ENCODE data around the gene RNF152. TPM values are rescaled to one million over a fixed set of nuclear protein-coding genes. Genes with fewer than 3 reads are reported as not detected.
"Not testable (repeated sequence)": the region's sequence is repeated elsewhere in the genome, so short reads cannot be mapped to it uniquely, and the experiment has no call there.

RNF152 gene
- total and polyA plus RNA-seq, 3 experiments from 2014 or later = 0.13 to 0.38 TPM; not detected in 1

- Mint-ChIP-seq H3K9me3 (peaks cover 0 to 12% (median 3%) of the 10 kb centered on the region in 5 donors), H3K27me3 (peaks cover 5 to 15% of the 10 kb centered on the region in 2 donors), H3K4me3 (no peak overlapping the region), H3K27ac (no peak overlapping the region), H3K4me1 (no peaks in the 10 kb centered on the region), H3K36me3 (no peaks in the 10 kb centered on the region)
- no peak for DNase-seq
- ChIA-PET CTCF (no interaction called here), POLR2A (no interaction called here)
- no peaks in the 10 kb centered on the region for H3K27me3 ChIP-seq (ENCODE audit: insufficient read depth, low read length, poor library complexity, severe bottlenecking)
- no peaks in the 10 kb centered on the region for H3K36me3 ChIP-seq (ENCODE audit: insufficient read depth, low read length)
- H3K4me3 ChIP-seq (ENCODE audit: low read length) = no peak overlapping the region
- no peaks in the 10 kb centered on the region for H3K4me1 ChIP-seq (ENCODE audit: insufficient read depth, low read length)
- H3K9me3 ChIP-seq (ENCODE audit: low read length) = no peaks in the 10 kb centered on the region
- H3K27ac ChIP-seq (ENCODE audit: low read depth, low read length) = no peak overlapping the region
These were observed 101.8 kb downstream of the RNF152 start for GRCh38 chr18:61791031-61791430.

DNA sequence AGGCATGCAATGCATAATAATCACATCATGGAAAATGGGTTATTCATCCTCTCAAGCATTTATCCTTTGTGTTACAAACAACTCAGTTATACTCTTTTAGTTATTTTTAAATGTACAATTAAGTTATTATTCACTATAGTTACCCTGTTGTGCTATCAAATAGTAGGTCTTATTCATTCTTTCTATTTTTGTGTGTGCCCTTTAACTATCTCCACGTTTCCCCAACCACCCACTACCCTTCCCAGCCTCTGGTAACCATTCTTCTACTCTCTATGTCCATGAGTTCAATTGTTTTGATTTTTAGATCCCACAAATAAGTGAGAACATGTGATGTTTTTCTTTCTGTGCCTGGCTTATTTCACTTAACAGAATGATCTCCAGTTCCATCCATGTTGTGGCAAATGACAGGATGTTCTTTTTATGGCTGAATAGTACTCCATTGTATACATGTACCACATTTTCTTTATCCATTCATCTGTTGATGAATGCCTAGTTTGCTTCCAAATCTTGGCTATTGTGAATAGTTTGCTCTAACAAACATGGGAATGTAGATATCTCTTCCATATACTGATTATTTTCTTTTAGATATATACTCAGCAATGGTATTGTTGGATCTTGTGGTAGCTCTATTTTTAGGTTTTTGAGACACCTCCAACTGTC, 105.7 kb downstream of the RNF152 start:
- H3K27ac ChIP-seq (ENCODE audit: low read depth, low read length); H3K27me3 ChIP-seq (ENCODE audit: insufficient read depth, low read length, poor library complexity, severe bottlenecking); H3K4me3 Mint-ChIP-seq; H3K9me3 ChIP-seq (ENCODE audit: low read length); DNase-seq; H3K36me3 ChIP-seq (ENCODE audit: insufficient read depth, low read length); H3K4me1 Mint-ChIP-seq; H3K27ac Mint-ChIP-seq; H3K4me1 ChIP-seq (ENCODE audit: insufficient read depth, low read length); CTCF ChIA-PET; H3K27me3 Mint-ChIP-seq; H3K4me3 ChIP-seq (ENCODE audit: low read length); POLR2A ChIA-PET; H3K36me3 Mint-ChIP-seq: not testable (repeated sequence)
- peaks cover 0 to 12% (median 3%) of the 10 kb centered on the region in 5 donors for H3K9me3 Mint-ChIP-seq

DNA sequence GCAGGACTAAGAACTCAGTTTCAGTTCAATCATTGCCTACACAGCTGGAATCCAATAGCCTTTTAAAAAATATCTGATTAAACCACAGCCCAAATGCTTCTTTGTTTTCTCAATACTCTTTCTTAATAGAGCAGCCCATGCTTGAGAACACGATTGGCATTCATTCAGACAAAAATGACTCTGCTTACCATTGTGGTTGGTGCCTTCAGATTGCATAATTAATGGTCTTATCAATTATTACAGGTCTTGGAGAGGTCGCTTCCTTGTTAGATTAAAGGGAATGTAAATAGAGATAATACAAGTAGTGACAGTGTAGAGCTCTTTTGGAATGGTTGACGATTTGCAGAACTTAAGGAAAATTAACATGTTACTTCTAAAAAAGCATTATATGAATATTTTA, 107.2 kb downstream of the RNF152 start:
- no peak overlapping the region for H3K27ac Mint-ChIP-seq
- no peaks in the 10 kb centered on the region for H3K36me3 Mint-ChIP-seq
- H3K4me3 Mint-ChIP-seq = no peak overlapping the region
- Histone ChIP-seq H3K27me3 (ENCODE audit: insufficient read depth, low read length, poor library complexity, severe bottlenecking) (no peaks in the 10 kb centered on the region), H3K4me1 (ENCODE audit: insufficient read depth, low read length) (no peaks in the 10 kb centered on the region), H3K27ac (ENCODE audit: low read depth, low read length) (no peak overlapping the region), H3K9me3 (ENCODE audit: low read length) (no peaks in the 10 kb centered on the region), H3K36me3 (ENCODE audit: insufficient read depth, low read length) (no peaks in the 10 kb centered on the region), H3K4me3 (ENCODE audit: low read length) (no peak overlapping the region)
- H3K27me3 Mint-ChIP-seq = peaks cover 0 to 2% of the 10 kb centered on the region in 2 donors
- POLR2A ChIA-PET = no interaction called here
- no peak for DNase-seq
- H3K9me3 Mint-ChIP-seq = peaks cover 0 to 12% (median 3%) of the 10 kb centered on the region in 5 donors
- CTCF ChIA-PET = no interaction called here
- H3K4me1 Mint-ChIP-seq = no peaks in the 10 kb centered on the region

- H3K4me3 Mint-ChIP-seq = no peak overlapping the region
- Histone ChIP-seq H3K27ac (ENCODE audit: low read depth, low read length) (no peak overlapping the region), H3K4me3 (ENCODE audit: low read length) (no peak overlapping the region), H3K4me1 (ENCODE audit: insufficient read depth, low read length) (no peaks in the 10 kb centered on the region), H3K27me3 (ENCODE audit: insufficient read depth, low read length, poor library complexity, severe bottlenecking) (no peaks in the 10 kb centered on the region), H3K9me3 (ENCODE audit: low read length) (no peaks in the 10 kb centered on the region), H3K36me3 (ENCODE audit: insufficient read depth, low read length) (no peaks in the 10 kb centered on the region)
- DNase-seq = no peak
- peaks cover 0 to 2% of the 10 kb centered on the region in 2 donors for H3K27me3 Mint-ChIP-seq
- H3K4me1 Mint-ChIP-seq = no peaks in the 10 kb centered on the region
- no peak overlapping the region for H3K27ac Mint-ChIP-seq
- POLR2A ChIA-PET = no interaction called here
- H3K9me3 Mint-ChIP-seq = peaks cover 0 to 12% (median 3%) of the 10 kb centered on the region in 5 donors
- H3K36me3 Mint-ChIP-seq = no peaks in the 10 kb centered on the region
- CTCF ChIA-PET = no interaction called here
These were observed 108.0 kb downstream of the RNF152 start for GRCh38 chr18:61784834-61785233.

- ChIA-PET POLR2A (no interaction called here), CTCF (no interaction called here)
- Histone ChIP-seq H3K27me3 (ENCODE audit: insufficient read depth, low read length, poor library complexity, severe bottlenecking) (no peaks in the 10 kb centered on the region), H3K4me1 (ENCODE audit: insufficient read depth, low read length) (no peaks in the 10 kb centered on the region), H3K4me3 (ENCODE audit: low read length) (no peak overlapping the region), H3K27ac (ENCODE audit: low read depth, low read length) (no peak overlapping the region), H3K36me3 (ENCODE audit: insufficient read depth, low read length) (no peaks in the 10 kb centered on the region), H3K9me3 (ENCODE audit: low read length) (no peaks in the 10 kb centered on the region)
- Mint-ChIP-seq H3K27ac (no peak overlapping the region), H3K4me1 (no peaks in the 10 kb centered on the region), H3K4me3 (no peak overlapping the region), H3K9me3 (peaks cover 0 to 16% (median 2%) of the 10 kb centered on the region in 5 donors), H3K27me3 (peaks cover 1 to 3% of the 10 kb centered on the region in 2 donors), H3K36me3 (no peaks in the 10 kb centered on the region)
- no peak for DNase-seq
These were observed 110.3 kb downstream of the RNF152 start for GRCh38 chr18:61782545-61782944.

GRCh38 chr18:61776201-61776600, 116.6 kb downstream of the RNF152 start:
- CTCF ChIA-PET, H3K4me3 Mint-ChIP-seq: not testable (repeated sequence)

GRCh38 chr18:61774846-61775245, 118.0 kb downstream of the RNF152 start:
- no peak for DNase-seq
- Histone ChIP-seq H3K27ac (ENCODE audit: low read depth, low read length) (no peak overlapping the region), H3K4me3 (ENCODE audit: low read length) (no peak overlapping the region), H3K9me3 (ENCODE audit: low read length) (no peaks in the 10 kb centered on the region), H3K27me3 (ENCODE audit: insufficient read depth, low read length, poor library complexity, severe bottlenecking) (no peaks in the 10 kb centered on the region), H3K4me1 (ENCODE audit: insufficient read depth, low read length) (no peaks in the 10 kb centered on the region), H3K36me3 (ENCODE audit: insufficient read depth, low read length) (no peaks in the 10 kb centered on the region)
- POLR2A ChIA-PET = no interaction called here
- H3K27ac Mint-ChIP-seq = no peak overlapping the region
- peaks cover 1 to 3% of the 10 kb centered on the region in 2 donors for H3K27me3 Mint-ChIP-seq
- peaks cover 0 to 5% (median 1%) of the 10 kb centered on the region in 3 donors for H3K36me3 Mint-ChIP-seq
- H3K9me3 Mint-ChIP-seq = peaks cover 9 to 23% (median 18%) of the 10 kb centered on the region in 5 donors
- CTCF ChIA-PET = no interaction called here
- H3K4me3 Mint-ChIP-seq = no peak overlapping the region
- no peaks in the 10 kb centered on the region for H3K4me1 Mint-ChIP-seq

More at GRCh38 chr18:61776201-61776600, 116.6 kb downstream of the RNF152 start:
- DNase-seq; H3K27me3 ChIP-seq (ENCODE audit: insufficient read depth, low read length, poor library complexity, severe bottlenecking); H3K27me3 Mint-ChIP-seq; POLR2A ChIA-PET; H3K36me3 ChIP-seq (ENCODE audit: insufficient read depth, low read length); H3K36me3 Mint-ChIP-seq; H3K4me1 ChIP-seq (ENCODE audit: insufficient read depth, low read length); H3K9me3 ChIP-seq (ENCODE audit: low read length); H3K4me3 ChIP-seq (ENCODE audit: low read length); H3K27ac Mint-ChIP-seq; H3K4me1 Mint-ChIP-seq; H3K27ac ChIP-seq (ENCODE audit: low read depth, low read length): not testable (repeated sequence)
- H3K9me3 Mint-ChIP-seq = peaks cover 9 to 22% (median 18%) of the 10 kb centered on the region in 5 donors

GRCh38 chr18:61772293-61772848, 120.4 kb downstream of the RNF152 start:
- Mint-ChIP-seq H3K27me3 (peaks cover 5 to 8% of the 10 kb centered on the region in 2 donors), H3K9me3 (peaks cover 9 to 21% (median 16%) of the 10 kb centered on the region in 5 donors), H3K27ac (no peak overlapping the region), H3K4me3 (no peak overlapping the region), H3K36me3 (peaks cover 0 to 5% (median 1%) of the 10 kb centered on the region in 3 donors), H3K4me1 (no peaks in the 10 kb centered on the region)
- Histone ChIP-seq H3K4me3 (ENCODE audit: low read length) (no peak overlapping the region), H3K36me3 (ENCODE audit: insufficient read depth, low read length) (no peaks in the 10 kb centered on the region), H3K27me3 (ENCODE audit: insufficient read depth, low read length, poor library complexity, severe bottlenecking) (no peaks in the 10 kb centered on the region), H3K9me3 (ENCODE audit: low read length) (no peaks in the 10 kb centered on the region), H3K4me1 (ENCODE audit: insufficient read depth, low read length) (no peaks in the 10 kb centered on the region), H3K27ac (ENCODE audit: low read depth, low read length) (no peak overlapping the region)
- POLR2A ChIA-PET = no interaction called here
- no peak for DNase-seq
- CTCF ChIA-PET = no interaction called here
